Panc1 (cell line): ENCODE data around the gene STARD7.

ENCODE experiments used
- CTCF ChIP-seq: fragments of 450-650 bp; IDR thresholded peaks from 2 replicates; pipeline ENCODE4 v1.5.1; 2017; ENCODE audit warnings: mild to moderate bottlenecking
- POLR2AphosphoS5 ChIP-seq: IDR thresholded peaks from 2 replicates; pipeline ENCODE4 v1.6.1; 2012; ENCODE audit warnings: mild to moderate bottlenecking, low read depth, low read length, moderate library complexity
- TCF7L2 ChIP-seq: IDR thresholded peaks from 2 replicates; pipeline ENCODE4 v1.6.1; 2011; ENCODE audit warnings: mild to moderate bottlenecking, low read depth, low read length, inconsistent platforms
- TF ChIP-seq, protein P1 (sequence below), 2 experiments: IDR thresholded peaks; 2 replicates each; pipeline ENCODE4 v1.6.1; 2011 to 2012; ENCODE audit warnings: low read depth in 2 of 2, control low read depth in 1 of 2, low read length in 1 of 2, mild to moderate bottlenecking in 1 of 2, moderate library complexity in 1 of 2; ENCODE audit not compliant: insufficient read depth in 1 of 2

- no peak for TF ChIP-seq CTCF
- TF ChIP-seq, protein P1, sequence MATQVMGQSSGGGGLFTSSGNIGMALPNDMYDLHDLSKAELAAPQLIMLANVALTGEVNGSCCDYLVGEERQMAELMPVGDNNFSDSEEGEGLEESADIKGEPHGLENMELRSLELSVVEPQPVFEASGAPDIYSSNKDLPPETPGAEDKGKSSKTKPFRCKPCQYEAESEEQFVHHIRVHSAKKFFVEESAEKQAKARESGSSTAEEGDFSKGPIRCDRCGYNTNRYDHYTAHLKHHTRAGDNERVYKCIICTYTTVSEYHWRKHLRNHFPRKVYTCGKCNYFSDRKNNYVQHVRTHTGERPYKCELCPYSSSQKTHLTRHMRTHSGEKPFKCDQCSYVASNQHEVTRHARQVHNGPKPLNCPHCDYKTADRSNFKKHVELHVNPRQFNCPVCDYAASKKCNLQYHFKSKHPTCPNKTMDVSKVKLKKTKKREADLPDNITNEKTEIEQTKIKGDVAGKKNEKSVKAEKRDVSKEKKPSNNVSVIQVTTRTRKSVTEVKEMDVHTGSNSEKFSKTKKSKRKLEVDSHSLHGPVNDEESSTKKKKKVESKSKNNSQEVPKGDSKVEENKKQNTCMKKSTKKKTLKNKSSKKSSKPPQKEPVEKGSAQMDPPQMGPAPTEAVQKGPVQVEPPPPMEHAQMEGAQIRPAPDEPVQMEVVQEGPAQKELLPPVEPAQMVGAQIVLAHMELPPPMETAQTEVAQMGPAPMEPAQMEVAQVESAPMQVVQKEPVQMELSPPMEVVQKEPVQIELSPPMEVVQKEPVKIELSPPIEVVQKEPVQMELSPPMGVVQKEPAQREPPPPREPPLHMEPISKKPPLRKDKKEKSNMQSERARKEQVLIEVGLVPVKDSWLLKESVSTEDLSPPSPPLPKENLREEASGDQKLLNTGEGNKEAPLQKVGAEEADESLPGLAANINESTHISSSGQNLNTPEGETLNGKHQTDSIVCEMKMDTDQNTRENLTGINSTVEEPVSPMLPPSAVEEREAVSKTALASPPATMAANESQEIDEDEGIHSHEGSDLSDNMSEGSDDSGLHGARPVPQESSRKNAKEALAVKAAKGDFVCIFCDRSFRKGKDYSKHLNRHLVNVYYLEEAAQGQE (IDR thresholded peaks at IDR 0.05; ENCODE audit: insufficient read depth in 1 of 2, low read depth in 2 of 2, low read length in 1 of 2) = no peak
- TF ChIP-seq POLR2AphosphoS5 = no peak
- TF ChIP-seq TCF7L2 = no peak
These were observed 58.5 kb downstream of the STARD7 start for GRCh38 chr2:96150007-96150640.
